HEK293 (cell line): ENCODE data around the gene FAM120C.

Experiments
- CTCF ChIA-PET: fragments of 350-600 bp; formaldehyde crosslinking; extraction: SDS; loops from one replicate; lab custom pipeline; 2021; ENCODE audit warnings: antibody characterized with exemption; lab: Yijun Ruan, JAX
- POLR2A ChIA-PET: fragments of 300-600 bp; formaldehyde crosslinking; extraction: SDS; loops from one replicate; lab custom pipeline; 2020; ENCODE audit warnings: antibody characterized with exemption, inconsistent platforms; lab: Yijun Ruan, JAX
- H3K27ac ChIP-seq: fragments of 200-500 bp; sonication (Bioruptor generic); 2 replicates; pipeline ENCODE4 v1.5.1; 2014; ENCODE audit warnings: low read depth, low read length, control low read depth, inconsistent platforms; ENCODE audit errors: extremely low read depth
- H3K36me3 ChIP-seq, 2 experiments: fragments of 200-500 bp in 1 of 2; sonication (Bioruptor generic) in 1 of 2; 1 replicate in 1 of 2; 2 replicates in 1 of 2; pipeline ENCODE4 v1.5.1; 2014 to 2017; ENCODE audit warnings: inconsistent platforms in 2 of 2, low read length in 2 of 2; ENCODE audit not compliant: control insufficient read depth in 2 of 2, insufficient read depth in 1 of 2
- H3K4me1 ChIP-seq: fragments of 200-500 bp; sonication (Bioruptor generic); 2 replicates; pipeline ENCODE4 v1.5.1; 2014; ENCODE audit warnings: mild to moderate bottlenecking, low read length, inconsistent platforms; ENCODE audit not compliant: control insufficient read depth, insufficient read depth
- H3K4me3 ChIP-seq: 2 replicates; pipeline ENCODE4 v1.5.1; 2011; ENCODE audit warnings: low read depth, mild to moderate bottlenecking, control low read depth, low read length, moderate library complexity
- H3K9me3 ChIP-seq: fragments of 200-500 bp; sonication (Bioruptor generic); 2 replicates; pipeline ENCODE4 v1.5.1; 2014; ENCODE audit warnings: low read depth, low read length, inconsistent platforms; ENCODE audit not compliant: control insufficient read depth, insufficient read depth
- MZF1 ChIP-seq: fragments of 450-650 bp; formaldehyde crosslinking; IDR thresholded peaks from 2 replicates; pipeline ENCODE4 v1.5.1; 2017; ENCODE audit warnings: missing biosample characterization, missing genetic modification characterization, borderline replicate concordance
- SP2 ChIP-seq: fragments of 450-650 bp; formaldehyde crosslinking; IDR thresholded peaks from 2 replicates; pipeline ENCODE4 v1.5.1; 2016; ENCODE audit warnings: missing biosample characterization, missing genetic modification characterization
- TRIM28 ChIP-seq: IDR thresholded peaks from 2 replicates; pipeline ENCODE4 v1.6.1; 2011; ENCODE audit warnings: low read length, control low read depth, borderline replicate concordance
- ZBTB1 ChIP-seq: fragments of 450-650 bp; formaldehyde crosslinking; IDR thresholded peaks from 2 replicates; pipeline ENCODE4 v1.5.1; 2016; ENCODE audit warnings: missing biosample characterization, missing genetic modification characterization
- ZBTB21 ChIP-seq: fragments of 450-650 bp; formaldehyde crosslinking; IDR thresholded peaks from 2 replicates; pipeline ENCODE4 v1.5.1; 2017; ENCODE audit warnings: missing biosample characterization, missing genetic modification characterization
- ZNF114 ChIP-seq: fragments of 450-650 bp; formaldehyde crosslinking; IDR thresholded peaks from 2 replicates; pipeline ENCODE4 v1.5.0; 2017; ENCODE audit warnings: missing biosample characterization, missing genetic modification characterization
- ZNF175 ChIP-seq: fragments of 450-650 bp; formaldehyde crosslinking; IDR thresholded peaks from 2 replicates; pipeline ENCODE4 v1.5.1; 2016; ENCODE audit warnings: missing biosample characterization, missing genetic modification characterization
- ZNF2 ChIP-seq: fragments of 450-650 bp; formaldehyde crosslinking; IDR thresholded peaks from 2 replicates; pipeline ENCODE4 v1.5.1; 2016; ENCODE audit warnings: missing biosample characterization, missing genetic modification characterization
- ZNF239 ChIP-seq: fragments of 450-650 bp; formaldehyde crosslinking; IDR thresholded peaks from 2 replicates; pipeline ENCODE4 v1.5.1; 2016; ENCODE audit warnings: missing biosample characterization, missing genetic modification characterization
- ZNF248 ChIP-seq: fragments of 450-650 bp; formaldehyde crosslinking; IDR thresholded peaks from 2 replicates; pipeline ENCODE4 v1.5.1; 2017; ENCODE audit warnings: missing biosample characterization, missing genetic modification characterization
- ZNF362 ChIP-seq: fragments of 450-650 bp; formaldehyde crosslinking; IDR thresholded peaks from 2 replicates; pipeline ENCODE4 v1.5.1; 2016; ENCODE audit warnings: missing biosample characterization, missing genetic modification characterization
- ZNF433 ChIP-seq: fragments of 450-650 bp; formaldehyde crosslinking; IDR thresholded peaks from 2 replicates; pipeline ENCODE4 v1.5.1; 2016; ENCODE audit warnings: missing biosample characterization, missing genetic modification characterization, low read depth
- ZNF449 ChIP-seq: fragments of 450-650 bp; formaldehyde crosslinking; IDR thresholded peaks from 2 replicates; pipeline ENCODE4 v1.5.1; 2017; ENCODE audit warnings: missing biosample characterization, mild to moderate bottlenecking, missing genetic modification characterization, moderate library complexity
- ZNF48 ChIP-seq: fragments of 450-650 bp; formaldehyde crosslinking; IDR thresholded peaks from 2 replicates; pipeline ENCODE4 v1.5.1; 2016; ENCODE audit warnings: missing biosample characterization, missing genetic modification characterization
- ZNF624 ChIP-seq: fragments of 450-650 bp; formaldehyde crosslinking; IDR thresholded peaks from 2 replicates; pipeline ENCODE4 v1.5.1; 2017; ENCODE audit warnings: missing biosample characterization, missing genetic modification characterization
- ZNF654 ChIP-seq: fragments of 450-650 bp; formaldehyde crosslinking; IDR thresholded peaks from 2 replicates; pipeline ENCODE4 v1.5.1; 2016; ENCODE audit warnings: low read depth, missing biosample characterization, missing genetic modification characterization
- ZNF677 ChIP-seq: fragments of 450-650 bp; IDR thresholded peaks from 2 replicates; pipeline ENCODE4 v1.5.0; 2018; ENCODE audit warnings: missing biosample characterization, mild to moderate bottlenecking, missing genetic modification characterization, moderate library complexity
- ZNF768 ChIP-seq: fragments of 450-650 bp; formaldehyde crosslinking; IDR thresholded peaks from 2 replicates; pipeline ENCODE4 v1.5.1; 2018; ENCODE audit warnings: missing biosample characterization, mild to moderate bottlenecking, missing genetic modification characterization
- ZNF837 ChIP-seq: fragments of 450-650 bp; formaldehyde crosslinking; IDR thresholded peaks from 2 replicates; pipeline ENCODE4 v1.5.1; 2016; ENCODE audit warnings: missing biosample characterization, missing genetic modification characterization
- TF ChIP-seq, protein P1 (sequence below): fragments of 450-650 bp; formaldehyde crosslinking; IDR thresholded peaks from 2 replicates; pipeline ENCODE4 v1.5.1; 2016; ENCODE audit warnings: missing biosample characterization, missing genetic modification characterization
- TF ChIP-seq, protein P2 (sequence below): fragments of 450-650 bp; formaldehyde crosslinking; IDR thresholded peaks from 2 replicates; pipeline ENCODE4 v1.5.1; 2017; ENCODE audit warnings: missing biosample characterization, missing genetic modification characterization
- TF ChIP-seq, protein P3 (sequence below): fragments of 450-650 bp; formaldehyde crosslinking; IDR thresholded peaks from 2 replicates; pipeline ENCODE4 v1.5.1; 2017; ENCODE audit warnings: missing biosample characterization, missing genetic modification characterization

FAM120C gene

GRCh38 chrX:54134269-54134668 is 48.8 kb downstream of the FAM120C start:
- CTCF ChIA-PET: no interaction called here
- no peaks in the 10 kb centered on the region for H3K9me3 ChIP-seq
- TF ChIP-seq TRIM28 (no peak), ZNF248 (tag by site-specific recombination) (no peak), ZNF768 (tag by site-specific recombination) (no peak), ZBTB1 (tag by site-specific recombination) (no peak), ZNF362 (tag by site-specific recombination) (no peak), ZNF239 (tag by site-specific recombination) (no peak), ZNF449 (no peak), ZNF114 (tag by site-specific recombination) (no peak), ZBTB21 (no peak), ZNF2 (tag by site-specific recombination) (no peak), ZNF837 (no peak), ZNF624 (tag by site-specific recombination) (no peak), ZNF175 (no peak), MZF1 (no peak), ZNF433 (no peak), SP2 (tag by site-specific recombination) (no peak), ZNF48 (no peak)
- TF ChIP-seq, protein P1, sequence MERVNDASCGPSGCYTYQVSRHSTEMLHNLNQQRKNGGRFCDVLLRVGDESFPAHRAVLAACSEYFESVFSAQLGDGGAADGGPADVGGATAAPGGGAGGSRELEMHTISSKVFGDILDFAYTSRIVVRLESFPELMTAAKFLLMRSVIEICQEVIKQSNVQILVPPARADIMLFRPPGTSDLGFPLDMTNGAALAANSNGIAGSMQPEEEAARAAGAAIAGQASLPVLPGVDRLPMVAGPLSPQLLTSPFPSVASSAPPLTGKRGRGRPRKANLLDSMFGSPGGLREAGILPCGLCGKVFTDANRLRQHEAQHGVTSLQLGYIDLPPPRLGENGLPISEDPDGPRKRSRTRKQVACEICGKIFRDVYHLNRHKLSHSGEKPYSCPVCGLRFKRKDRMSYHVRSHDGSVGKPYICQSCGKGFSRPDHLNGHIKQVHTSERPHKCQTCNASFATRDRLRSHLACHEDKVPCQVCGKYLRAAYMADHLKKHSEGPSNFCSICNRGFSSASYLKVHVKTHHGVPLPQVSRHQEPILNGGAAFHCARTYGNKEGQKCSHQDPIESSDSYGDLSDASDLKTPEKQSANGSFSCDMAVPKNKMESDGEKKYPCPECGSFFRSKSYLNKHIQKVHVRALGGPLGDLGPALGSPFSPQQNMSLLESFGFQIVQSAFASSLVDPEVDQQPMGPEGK (tag by site-specific recombination): no peak
- TF ChIP-seq, protein P2, sequence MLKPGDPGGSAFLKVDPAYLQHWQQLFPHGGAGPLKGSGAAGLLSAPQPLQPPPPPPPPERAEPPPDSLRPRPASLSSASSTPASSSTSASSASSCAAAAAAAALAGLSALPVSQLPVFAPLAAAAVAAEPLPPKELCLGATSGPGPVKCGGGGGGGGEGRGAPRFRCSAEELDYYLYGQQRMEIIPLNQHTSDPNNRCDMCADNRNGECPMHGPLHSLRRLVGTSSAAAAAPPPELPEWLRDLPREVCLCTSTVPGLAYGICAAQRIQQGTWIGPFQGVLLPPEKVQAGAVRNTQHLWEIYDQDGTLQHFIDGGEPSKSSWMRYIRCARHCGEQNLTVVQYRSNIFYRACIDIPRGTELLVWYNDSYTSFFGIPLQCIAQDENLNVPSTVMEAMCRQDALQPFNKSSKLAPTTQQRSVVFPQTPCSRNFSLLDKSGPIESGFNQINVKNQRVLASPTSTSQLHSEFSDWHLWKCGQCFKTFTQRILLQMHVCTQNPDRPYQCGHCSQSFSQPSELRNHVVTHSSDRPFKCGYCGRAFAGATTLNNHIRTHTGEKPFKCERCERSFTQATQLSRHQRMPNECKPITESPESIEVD: no peak
- TF ChIP-seq, protein P3, sequence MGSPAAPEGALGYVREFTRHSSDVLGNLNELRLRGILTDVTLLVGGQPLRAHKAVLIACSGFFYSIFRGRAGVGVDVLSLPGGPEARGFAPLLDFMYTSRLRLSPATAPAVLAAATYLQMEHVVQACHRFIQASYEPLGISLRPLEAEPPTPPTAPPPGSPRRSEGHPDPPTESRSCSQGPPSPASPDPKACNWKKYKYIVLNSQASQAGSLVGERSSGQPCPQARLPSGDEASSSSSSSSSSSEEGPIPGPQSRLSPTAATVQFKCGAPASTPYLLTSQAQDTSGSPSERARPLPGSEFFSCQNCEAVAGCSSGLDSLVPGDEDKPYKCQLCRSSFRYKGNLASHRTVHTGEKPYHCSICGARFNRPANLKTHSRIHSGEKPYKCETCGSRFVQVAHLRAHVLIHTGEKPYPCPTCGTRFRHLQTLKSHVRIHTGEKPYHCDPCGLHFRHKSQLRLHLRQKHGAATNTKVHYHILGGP (tag by site-specific recombination): no peak

DNA sequence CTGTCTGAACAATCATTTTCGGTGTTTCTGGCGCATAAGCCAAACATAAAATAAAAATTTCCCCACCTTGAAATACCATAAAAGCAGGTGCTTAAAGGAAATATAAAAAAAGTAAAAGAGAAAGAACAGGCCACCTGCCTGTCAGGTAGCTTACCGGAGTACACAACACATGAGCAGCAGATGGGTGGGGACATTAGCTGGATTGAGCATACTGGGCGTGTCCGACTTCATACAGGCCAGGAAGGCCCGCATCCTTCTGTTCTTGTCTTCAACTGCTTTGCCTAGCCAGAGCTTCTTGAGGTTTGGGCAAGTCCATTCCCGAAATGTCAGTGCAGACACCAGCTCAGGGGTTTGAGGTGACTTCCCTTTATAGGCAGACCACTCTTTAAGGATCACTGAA is 66.7 kb downstream of the FAM120C start:
- TF ChIP-seq ZNF677 (tag by site-specific recombination) (no peak), ZNF654 (tag by site-specific recombination) (no peak)
- TF ChIP-seq, all 188 proteins: peak for 0
- H3K36me3 ChIP-seq: peaks cover 0 to 5% of the 10 kb centered on the region in 2 experiments; a peak in 1 of 3 replicates
- H3K4me3 ChIP-seq: no peak overlapping the region
- no peaks in the 10 kb centered on the region for H3K9me3 ChIP-seq
- H3K4me1 ChIP-seq: no peaks in the 10 kb centered on the region
- H3K27ac ChIP-seq: no peak overlapping the region
- ChIA-PET CTCF (no interaction called here), POLR2A (interaction anchor here (0.5 kb wide), 1 partner anchor 95 kb away, joined by 5 read pairs; no protein-coding TSS in a partner anchor)

More at GRCh38 chrX:54134269-54134668, 48.8 kb downstream of the FAM120C start:
- peaks cover 0 to 12% of the 10 kb centered on the region in 2 experiments; a peak in 2 of 3 replicates for H3K36me3 ChIP-seq
- no peak overlapping the region for H3K27ac ChIP-seq
- POLR2A ChIA-PET: no interaction called here
- no peaks in the 10 kb centered on the region for H3K4me1 ChIP-seq
- H3K4me3 ChIP-seq: no peak overlapping the region
